LNCaP clone FGC (cell line): ENCODE measurements around the gene GHDC.

Source experiments
- DNase-seq: peaks from one replicate; pipeline ENCODE4 v3.0.0-alpha.2; 2011; ENCODE audit warnings: low read depth
- H3K4me3 ChIP-seq: 2 replicates; pipeline ENCODE4 v1.5.1; 2011; ENCODE audit warnings: mild to moderate bottlenecking, low read depth, low read length, control low read depth
- TF ChIP-seq, protein P1 (sequence below): IDR thresholded peaks from 2 replicates; pipeline ENCODE4 v1.5.1; 2012; ENCODE audit warnings: mild to moderate bottlenecking; ENCODE audit not compliant: control insufficient read depth, insufficient read depth; ENCODE audit errors: extremely low read depth

The GHDC gene

DNA sequence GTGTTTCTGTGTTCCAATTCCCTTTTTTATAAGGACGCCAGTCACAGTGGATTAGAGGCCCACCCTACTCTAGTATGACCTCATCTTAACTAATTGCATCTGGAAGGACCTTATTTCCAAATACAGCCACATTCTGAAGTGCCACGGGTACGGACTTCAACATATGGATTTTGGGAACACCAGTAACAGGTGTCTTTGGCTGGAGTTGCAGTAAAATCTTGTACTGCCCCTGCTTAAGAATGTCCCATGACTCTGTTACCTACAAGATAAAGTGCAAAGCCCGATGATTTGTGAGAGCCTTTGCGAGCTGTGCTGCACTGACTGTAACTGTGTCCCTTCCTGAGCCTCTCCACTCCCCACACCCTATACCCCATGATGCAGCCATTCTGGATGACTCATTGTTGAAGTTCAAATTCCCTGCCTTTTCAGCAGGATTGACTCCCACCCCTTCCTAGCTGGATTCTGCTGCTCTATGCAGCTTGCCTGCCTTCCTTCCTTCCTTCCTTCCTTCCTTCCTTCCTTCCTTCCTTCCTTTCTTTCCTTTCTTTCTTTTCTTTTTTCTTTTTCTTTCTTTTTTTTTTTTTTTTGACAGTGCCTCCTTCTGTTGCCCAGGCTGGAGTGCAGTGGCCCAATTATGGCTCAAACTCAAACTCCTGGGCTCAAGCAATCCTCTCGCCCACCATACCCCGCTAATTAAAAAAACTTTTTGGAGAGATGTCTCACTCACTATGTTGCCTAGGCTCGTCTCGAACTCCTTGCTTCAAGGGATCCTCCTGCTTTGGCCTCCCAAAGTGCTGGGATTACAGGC lies 11.2 kb downstream of the GHDC start:
- no peak overlapping the region for H3K4me3 ChIP-seq
- TF ChIP-seq, protein P1, sequence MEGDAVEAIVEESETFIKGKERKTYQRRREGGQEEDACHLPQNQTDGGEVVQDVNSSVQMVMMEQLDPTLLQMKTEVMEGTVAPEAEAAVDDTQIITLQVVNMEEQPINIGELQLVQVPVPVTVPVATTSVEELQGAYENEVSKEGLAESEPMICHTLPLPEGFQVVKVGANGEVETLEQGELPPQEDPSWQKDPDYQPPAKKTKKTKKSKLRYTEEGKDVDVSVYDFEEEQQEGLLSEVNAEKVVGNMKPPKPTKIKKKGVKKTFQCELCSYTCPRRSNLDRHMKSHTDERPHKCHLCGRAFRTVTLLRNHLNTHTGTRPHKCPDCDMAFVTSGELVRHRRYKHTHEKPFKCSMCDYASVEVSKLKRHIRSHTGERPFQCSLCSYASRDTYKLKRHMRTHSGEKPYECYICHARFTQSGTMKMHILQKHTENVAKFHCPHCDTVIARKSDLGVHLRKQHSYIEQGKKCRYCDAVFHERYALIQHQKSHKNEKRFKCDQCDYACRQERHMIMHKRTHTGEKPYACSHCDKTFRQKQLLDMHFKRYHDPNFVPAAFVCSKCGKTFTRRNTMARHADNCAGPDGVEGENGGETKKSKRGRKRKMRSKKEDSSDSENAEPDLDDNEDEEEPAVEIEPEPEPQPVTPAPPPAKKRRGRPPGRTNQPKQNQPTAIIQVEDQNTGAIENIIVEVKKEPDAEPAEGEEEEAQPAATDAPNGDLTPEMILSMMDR: no peak
- DNase-seq: no peak

DNA sequence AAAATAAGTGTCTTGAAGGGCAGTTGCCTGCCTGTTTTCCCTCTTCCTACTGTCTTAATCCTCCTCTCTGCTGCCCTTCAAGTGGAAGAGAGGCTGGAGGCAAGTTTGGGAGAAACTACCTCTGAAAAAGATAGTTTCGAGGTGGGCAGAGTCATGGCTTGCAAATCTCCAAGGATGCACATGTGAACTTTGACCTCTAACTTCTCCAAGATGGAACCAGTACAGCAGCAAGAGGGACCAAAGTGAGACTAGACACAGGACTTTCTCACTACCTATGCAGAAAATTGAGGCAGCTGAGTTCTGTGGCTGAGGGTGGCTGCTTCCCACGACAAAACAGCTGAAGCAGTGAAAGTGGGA lies 12.5 kb downstream of the GHDC start:
- no peak overlapping the region for H3K4me3 ChIP-seq
- DNase-seq: no peak
- TF ChIP-seq, protein P1: no peak

DNA sequence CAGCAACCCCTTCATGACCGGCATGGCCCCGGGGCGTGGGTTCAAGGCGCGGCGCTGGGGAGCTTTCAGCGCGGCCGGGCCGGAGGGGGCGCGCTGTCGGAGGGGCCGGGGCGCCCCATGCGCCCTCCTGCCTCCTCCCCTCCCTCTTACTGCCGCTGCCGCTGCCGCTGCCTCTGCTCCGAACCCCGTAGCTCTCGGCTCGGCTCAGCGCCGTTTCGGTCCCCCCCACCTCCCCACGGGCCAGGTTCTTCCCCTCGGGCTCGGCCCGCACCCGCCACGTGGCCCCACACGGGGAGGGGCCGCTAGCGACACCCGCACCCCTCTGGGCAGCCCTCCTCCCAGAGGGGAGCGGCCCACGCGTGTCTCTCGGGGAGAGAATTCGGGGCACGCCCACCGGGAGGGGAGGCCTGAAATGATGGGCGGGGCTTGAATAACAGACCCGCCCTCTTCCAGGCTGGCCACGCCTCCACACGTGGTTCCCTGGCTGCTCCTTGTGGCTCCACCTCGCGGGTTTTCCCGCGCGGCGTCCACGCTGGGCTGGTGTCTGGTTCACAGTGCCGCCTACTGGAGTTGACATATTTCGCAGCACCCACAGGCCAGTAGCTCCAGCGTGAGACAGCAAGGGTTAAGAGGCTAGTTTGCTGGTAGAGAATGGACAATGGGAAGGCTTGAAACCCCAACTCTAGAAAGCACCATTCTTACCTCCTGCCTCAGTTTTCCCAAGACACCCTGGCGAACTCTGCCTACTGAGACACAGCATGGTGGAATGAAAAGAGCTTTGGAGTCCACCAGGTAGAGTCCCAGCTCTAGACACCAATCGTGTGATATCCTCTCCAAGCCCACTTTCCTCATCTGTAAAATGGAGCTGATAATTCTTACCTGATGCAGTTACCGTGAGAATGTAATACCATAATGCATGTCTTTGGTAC lies 13.1 kb downstream of the GHDC start, which contains the start of gene KCNH4:
TSS of gene KCNH4 (minus strand) at position 221 of the 929 bp plus-strand sequence. CDS start at position 24, 197 bp downstream.
- no peak within 1 kb of the TSS for H3K4me3 ChIP-seq
- TF ChIP-seq, protein P1: peak; percentile 65
- peak; percentile 38 for DNase-seq

DNA sequence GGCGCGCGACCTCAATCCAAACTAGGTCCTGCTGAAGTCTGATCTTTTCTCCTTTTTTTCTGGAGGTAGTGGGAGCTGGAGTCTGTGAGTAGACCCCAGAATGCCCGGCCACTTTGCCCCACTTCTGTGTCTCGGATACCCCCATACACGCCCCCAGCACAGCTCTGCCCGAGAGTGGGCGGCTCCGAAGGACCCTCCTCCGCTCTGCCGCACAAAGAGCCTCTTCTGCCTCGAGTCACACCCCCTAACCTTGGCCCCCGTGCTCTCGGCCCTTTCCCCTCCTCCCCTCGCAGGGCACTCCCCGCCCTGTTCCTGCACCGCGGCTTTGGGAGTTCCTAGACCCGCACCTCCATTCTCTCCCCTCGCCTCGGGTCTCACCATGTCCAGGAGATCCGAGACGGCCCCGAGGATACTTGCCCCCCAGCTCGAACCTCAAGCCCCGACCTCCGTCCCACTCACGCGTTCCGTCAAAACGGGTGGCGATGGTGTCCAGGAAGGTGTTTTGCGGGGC lies 13.8 kb downstream of the GHDC start:
- H3K4me3 ChIP-seq: no peak overlapping the region
- DNase-seq: no peak
- TF ChIP-seq, protein P1: no peak

DNA sequence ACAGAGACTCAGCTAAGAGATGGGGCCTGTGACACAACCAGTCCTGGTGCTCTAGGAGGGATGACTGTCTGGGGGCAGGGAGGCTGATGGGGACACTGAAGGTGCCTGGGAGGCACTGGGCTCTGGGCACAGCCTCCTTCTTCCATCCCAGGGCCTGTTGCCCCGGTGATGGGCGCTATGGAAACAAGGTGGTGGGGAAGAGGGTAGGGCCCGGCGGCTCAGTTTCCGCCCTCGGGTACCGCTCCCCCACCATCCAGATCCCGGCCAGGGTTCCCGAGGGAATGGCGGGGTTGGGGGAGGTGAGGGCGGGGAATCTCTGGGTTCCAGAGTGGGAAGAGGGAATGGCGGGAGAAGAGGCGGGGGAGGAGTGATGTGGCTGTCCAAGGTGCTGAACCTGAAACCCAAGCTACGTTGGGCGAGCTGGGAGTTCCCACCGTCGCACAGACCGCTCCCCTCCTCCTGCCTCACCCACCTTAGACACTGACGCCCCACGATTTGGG lies 14.3 kb downstream of the GHDC start:
- H3K4me3 ChIP-seq: no peak overlapping the region
- TF ChIP-seq, protein P1: no peak
- no peak for DNase-seq

DNA sequence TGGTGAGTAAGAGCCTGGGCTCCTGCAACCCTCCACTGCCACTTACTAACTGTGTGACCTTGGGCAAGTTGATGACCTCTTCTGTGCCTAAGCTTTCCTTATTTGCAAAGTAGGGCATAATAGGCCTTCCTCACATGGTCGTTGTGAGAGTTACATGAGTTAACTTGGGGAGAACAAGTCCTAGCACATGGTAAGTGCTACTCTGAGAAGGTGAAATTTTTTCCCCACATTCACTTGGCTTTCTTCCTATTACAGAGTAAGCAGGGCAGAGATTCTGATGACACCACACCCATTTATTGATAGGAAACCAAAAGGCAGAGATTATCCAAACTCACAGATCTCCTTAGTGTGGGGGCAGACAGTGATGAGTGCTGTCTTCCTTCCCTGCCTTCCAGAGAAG lies 15.0 kb downstream of the GHDC start:
- TF ChIP-seq, protein P1: no peak
- DNase-seq: no peak
- no peak overlapping the region for H3K4me3 ChIP-seq
